Suprapubic skin (tissue), 3 donors: ENCODE results near the gene MTMR11.

Source experiments
- CTCF ChIP-seq, 2 donors: fragments of 200-600 bp in 1 of 2; fragments of 450-650 bp in 1 of 2; sonication (generic) in 1 of 2; IDR thresholded peaks; one replicate each; pipeline ENCODE4 v1.5.1; 2016 to 2019; ENCODE audit warnings: antibody characterized with exemption in 2 of 2, mild to moderate bottlenecking in 1 of 2, moderate library complexity in 1 of 2
- POLR2AphosphoS5 ChIP-seq, 3 donors: sonication (generic); formaldehyde crosslinking; IDR thresholded peaks; one replicate each; pipeline ENCODE4 v1.6.1; 2017; ENCODE audit warnings: antibody characterized with exemption in 3 of 3

GRCh38 chr1:149917571-149918144 is 19.0 kb downstream of the MTMR11 start, which contains the start of gene SV2A:
- TF ChIP-seq POLR2AphosphoS5 (IDR thresholded peaks at IDR 0.05) (no peak), CTCF (IDR thresholded peaks at IDR 0.05) (no peak)
